IMR-90 (cell line): ENCODE data around the gene KLK5.

Experiments used
- BHLHE40 ChIP-seq: fragments of 150-350 bp; IDR thresholded peaks from 2 replicates; pipeline ENCODE4 v1.6.1; 2016; ENCODE audit warnings: mild to moderate bottlenecking, low read depth, low read length
- FOS ChIP-seq: fragments of 150-350 bp; IDR thresholded peaks from 2 replicates; pipeline ENCODE4 v1.6.1; 2016; ENCODE audit warnings: low read depth, low read length
- POLR2A ChIP-seq: IDR thresholded peaks from 2 replicates; pipeline ENCODE4 v1.6.1; 2012; ENCODE audit warnings: mild to moderate bottlenecking, low read depth, low read length
- TF ChIP-seq, protein P1 (sequence below): conservative IDR thresholded peaks from 2 replicates; pipeline ENCODE4 v1.5.1; 2012; ENCODE audit warnings: mild to moderate bottlenecking, low read depth, low read length, improper control_type of control experiment

DNA sequence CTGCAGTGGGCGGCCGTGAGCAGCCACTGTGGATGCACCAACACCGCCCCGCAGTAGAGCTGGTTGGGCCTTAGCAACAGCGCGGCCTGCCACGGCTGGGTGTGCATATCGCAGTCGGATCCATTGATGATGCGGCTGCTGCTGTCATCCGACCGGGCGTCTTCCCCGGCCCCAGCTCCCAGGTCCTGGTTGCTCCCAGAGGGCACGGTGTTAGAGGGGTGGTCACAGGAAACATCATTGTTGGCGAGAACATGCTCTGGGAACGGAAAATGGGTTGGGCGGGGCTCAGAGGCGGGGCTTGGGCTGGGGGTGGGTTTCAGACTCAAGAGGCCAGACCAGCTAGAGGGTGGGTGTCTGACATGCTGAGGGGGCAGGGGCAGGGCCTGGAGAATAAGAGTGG is 3.0 kb downstream of the KLK5 start:
- TF ChIP-seq, protein P1, sequence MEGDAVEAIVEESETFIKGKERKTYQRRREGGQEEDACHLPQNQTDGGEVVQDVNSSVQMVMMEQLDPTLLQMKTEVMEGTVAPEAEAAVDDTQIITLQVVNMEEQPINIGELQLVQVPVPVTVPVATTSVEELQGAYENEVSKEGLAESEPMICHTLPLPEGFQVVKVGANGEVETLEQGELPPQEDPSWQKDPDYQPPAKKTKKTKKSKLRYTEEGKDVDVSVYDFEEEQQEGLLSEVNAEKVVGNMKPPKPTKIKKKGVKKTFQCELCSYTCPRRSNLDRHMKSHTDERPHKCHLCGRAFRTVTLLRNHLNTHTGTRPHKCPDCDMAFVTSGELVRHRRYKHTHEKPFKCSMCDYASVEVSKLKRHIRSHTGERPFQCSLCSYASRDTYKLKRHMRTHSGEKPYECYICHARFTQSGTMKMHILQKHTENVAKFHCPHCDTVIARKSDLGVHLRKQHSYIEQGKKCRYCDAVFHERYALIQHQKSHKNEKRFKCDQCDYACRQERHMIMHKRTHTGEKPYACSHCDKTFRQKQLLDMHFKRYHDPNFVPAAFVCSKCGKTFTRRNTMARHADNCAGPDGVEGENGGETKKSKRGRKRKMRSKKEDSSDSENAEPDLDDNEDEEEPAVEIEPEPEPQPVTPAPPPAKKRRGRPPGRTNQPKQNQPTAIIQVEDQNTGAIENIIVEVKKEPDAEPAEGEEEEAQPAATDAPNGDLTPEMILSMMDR = no peak
- no peak for TF ChIP-seq BHLHE40
- no peak for TF ChIP-seq POLR2A
- no peak for TF ChIP-seq FOS
